Mucosa of rectum (tissue), 2 donors: ENCODE results near the gene SNX6.
"Not testable (repeated sequence)": the region's sequence is repeated elsewhere in the genome, so short reads cannot be mapped to it uniquely, and the experiment has no call there.

Experiments
- H3K27ac ChIP-seq, 2 donors: one replicate each; pipeline ENCODE4 v1.7.0; 2013; ENCODE audit warnings: inconsistent platforms in 2 of 2, low read depth in 2 of 2, low read length in 2 of 2
- H3K27me3 ChIP-seq, 2 donors: one replicate each; pipeline ENCODE4 v1.7.0; 2013; ENCODE audit warnings: low read length in 2 of 2; ENCODE audit not compliant: control insufficient read depth in 2 of 2, insufficient read depth in 2 of 2
- H3K36me3 ChIP-seq, 2 donors: one replicate each; pipeline ENCODE4 v1.7.0; 2013; ENCODE audit warnings: low read length in 2 of 2; ENCODE audit not compliant: control insufficient read depth in 2 of 2, insufficient read depth in 2 of 2
- H3K4me1 ChIP-seq, 2 donors: one replicate each; pipeline ENCODE4 v1.7.0; 2013; ENCODE audit warnings: low read length in 2 of 2, mild to moderate bottlenecking in 1 of 2; ENCODE audit not compliant: control insufficient read depth in 2 of 2, insufficient read depth in 2 of 2
- H3K4me3 ChIP-seq, 2 donors: one replicate each; pipeline ENCODE4 v1.7.0; 2013; ENCODE audit warnings: low read length in 2 of 2
- H3K9ac ChIP-seq, 2 donors: one replicate each; pipeline ENCODE4 v1.7.0; 2013; ENCODE audit warnings: low read length in 2 of 2, low read depth in 1 of 2, mild to moderate bottlenecking in 1 of 2
- H3K9me3 ChIP-seq, 2 donors: one replicate each; pipeline ENCODE4 v1.7.0; 2013; ENCODE audit warnings: low read length in 2 of 2; ENCODE audit not compliant: control insufficient read depth in 2 of 2
- donor health status: healthy.
- donor health status: Normal muscosa, but diverticular disease.

SNX6 gene

GRCh38 chr14:34660796-34661195 is 30.8 kb upstream of the SNX6 start:
- H3K27ac ChIP-seq, result no peak overlapping the region
- no peaks in the 10 kb centered on the region for H3K4me1 ChIP-seq
- no peaks in the 10 kb centered on the region for H3K27me3 ChIP-seq
- no peaks in the 10 kb centered on the region for H3K36me3 ChIP-seq
- no peak overlapping the region for H3K9ac ChIP-seq
- no peak overlapping the region for H3K4me3 ChIP-seq
- H3K9me3 ChIP-seq, result no peaks in the 10 kb centered on the region

DNA sequence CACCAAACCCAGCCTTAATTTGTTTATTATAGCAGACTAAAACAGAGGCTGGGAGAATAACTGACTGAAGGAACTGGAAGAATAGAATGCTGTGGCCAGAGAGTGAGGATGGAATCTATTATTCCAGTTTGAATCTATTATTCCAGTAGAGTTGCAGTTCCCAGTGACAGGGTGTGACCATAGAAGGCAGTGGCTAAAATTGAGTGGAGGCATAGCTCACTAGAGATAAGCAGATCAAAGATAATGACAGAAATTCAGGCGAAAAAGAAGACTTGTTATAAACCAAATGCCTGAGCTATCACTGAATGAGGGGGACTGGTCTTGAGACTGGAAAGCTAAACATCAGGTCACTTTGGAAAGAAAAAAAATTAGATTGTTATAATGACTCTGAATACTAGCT is 26.0 kb upstream of the SNX6 start:
- no peaks in the 10 kb centered on the region for H3K36me3 ChIP-seq
- no peak overlapping the region for H3K9ac ChIP-seq
- no peaks in the 10 kb centered on the region for H3K27me3 ChIP-seq
- no peak overlapping the region for H3K4me3 ChIP-seq
- H3K4me1 ChIP-seq, result no peaks in the 10 kb centered on the region
- H3K9me3 ChIP-seq, result no peaks in the 10 kb centered on the region
- no peak overlapping the region for H3K27ac ChIP-seq

DNA sequence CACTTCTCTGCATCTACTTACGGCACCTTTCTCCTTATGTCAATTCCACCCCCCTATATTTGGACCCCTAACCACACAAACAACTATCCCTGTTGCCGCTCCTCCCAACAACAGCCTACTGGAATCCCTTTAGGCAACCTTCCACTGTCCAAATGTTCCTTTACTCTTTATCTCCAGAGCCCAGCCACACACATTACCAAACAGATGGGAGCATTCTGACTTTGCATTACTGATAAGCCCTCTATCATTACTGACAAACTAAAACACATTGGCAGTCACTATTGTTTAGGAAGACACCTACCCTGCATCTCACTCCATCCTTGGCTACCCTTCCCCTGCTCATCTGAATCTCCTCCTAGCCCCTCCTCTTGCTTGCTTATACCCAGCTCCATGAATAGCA is 23.1 kb upstream of the SNX6 start:
- H3K9me3 ChIP-seq, H3K27me3 ChIP-seq, H3K27ac ChIP-seq, H3K9ac ChIP-seq, H3K36me3 ChIP-seq, H3K4me3 ChIP-seq, H3K4me1 ChIP-seq: not testable (repeated sequence)

GRCh38 chr14:34652348-34652747 is 22.4 kb upstream of the SNX6 start:
- not testable (repeated sequence) for H3K27ac ChIP-seq, H3K4me1 ChIP-seq, H3K36me3 ChIP-seq, H3K4me3 ChIP-seq, H3K9ac ChIP-seq, H3K9me3 ChIP-seq, H3K27me3 ChIP-seq

- H3K4me1 ChIP-seq, result no peaks in the 10 kb centered on the region
- no peak overlapping the region for H3K27ac ChIP-seq
- no peaks in the 10 kb centered on the region for H3K9me3 ChIP-seq
- H3K9ac ChIP-seq, result no peak overlapping the region
- no peaks in the 10 kb centered on the region for H3K36me3 ChIP-seq
- H3K27me3 ChIP-seq, result no peaks in the 10 kb centered on the region
- H3K4me3 ChIP-seq, result no peak overlapping the region
Observed at GRCh38 chr14:34650786-34651584, 21.0 kb upstream of the SNX6 start.

GRCh38 chr14:34650006-34650405 is 20.1 kb upstream of the SNX6 start:
- H3K27ac ChIP-seq, H3K4me1 ChIP-seq: not testable (repeated sequence)

DNA sequence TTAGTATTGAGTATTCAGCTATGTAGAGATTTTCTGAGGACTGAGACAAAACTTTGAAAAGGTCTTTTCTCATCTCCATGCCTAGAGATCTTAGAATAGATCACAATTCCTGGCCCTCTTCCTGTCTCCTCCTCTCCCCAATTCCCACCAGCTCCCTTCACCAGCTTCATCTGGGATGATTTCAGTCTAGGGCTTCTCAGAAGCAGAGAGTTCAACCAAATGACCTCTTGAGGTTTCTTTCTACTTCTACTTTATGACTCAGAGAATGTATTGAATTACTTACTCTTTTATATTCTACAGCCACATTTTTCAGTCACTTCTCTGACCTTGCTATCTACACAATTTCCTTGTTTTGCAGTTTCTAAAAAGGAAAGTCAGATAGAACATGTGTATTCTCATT is 19.4 kb upstream of the SNX6 start:
- H3K9ac ChIP-seq, result no peak overlapping the region
- no peaks in the 10 kb centered on the region for H3K36me3 ChIP-seq
- no peak overlapping the region for H3K27ac ChIP-seq
- H3K27me3 ChIP-seq, result no peaks in the 10 kb centered on the region
- H3K4me3 ChIP-seq, result no peak overlapping the region
- H3K9me3 ChIP-seq, result no peaks in the 10 kb centered on the region
- no peaks in the 10 kb centered on the region for H3K4me1 ChIP-seq

More at GRCh38 chr14:34650006-34650405, 20.1 kb upstream of the SNX6 start:
- not testable (repeated sequence) for H3K27me3 ChIP-seq, H3K4me3 ChIP-seq, H3K9ac ChIP-seq, H3K9me3 ChIP-seq, H3K36me3 ChIP-seq

DNA sequence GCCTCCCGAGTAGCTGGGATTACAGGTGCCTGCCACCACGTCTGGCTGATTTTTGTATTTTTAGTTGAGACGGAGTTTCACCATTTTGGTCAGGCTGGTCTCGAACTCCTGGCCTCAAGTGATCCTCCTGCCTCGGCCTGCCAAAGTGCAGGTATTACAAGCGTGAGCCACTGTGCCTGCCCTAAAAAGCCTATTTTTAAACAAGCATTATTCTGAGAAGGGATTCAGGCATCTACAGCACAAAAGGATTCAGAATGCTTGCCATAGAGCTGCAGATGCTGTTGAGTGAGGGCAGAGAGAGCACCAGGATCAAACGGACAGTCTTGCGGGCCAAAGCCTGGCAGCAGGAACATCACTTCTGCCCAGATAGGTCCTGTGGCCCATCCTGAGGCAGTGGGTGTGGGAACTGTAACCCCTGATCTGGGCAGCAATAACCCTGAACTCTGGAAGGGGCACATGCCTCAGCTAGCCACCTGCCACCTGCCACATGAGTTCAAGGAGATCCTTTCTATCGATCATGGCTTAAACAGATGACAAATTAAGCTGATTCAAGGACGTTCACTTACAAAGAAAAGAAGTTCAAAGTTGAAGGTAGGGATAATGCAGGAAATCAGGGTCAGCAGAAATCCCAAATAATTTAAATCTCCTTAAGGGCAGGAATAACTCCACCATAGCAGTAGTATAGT is 16.8 kb upstream of the SNX6 start:
- H3K27ac ChIP-seq, result no peak overlapping the region
- H3K4me1 ChIP-seq, result no peaks in the 10 kb centered on the region
- no peak overlapping the region for H3K4me3 ChIP-seq
- H3K36me3 ChIP-seq, result no peaks in the 10 kb centered on the region
- H3K9me3 ChIP-seq, result no peaks in the 10 kb centered on the region
- H3K9ac ChIP-seq, result no peak overlapping the region
- H3K27me3 ChIP-seq, result no peaks in the 10 kb centered on the region

DNA sequence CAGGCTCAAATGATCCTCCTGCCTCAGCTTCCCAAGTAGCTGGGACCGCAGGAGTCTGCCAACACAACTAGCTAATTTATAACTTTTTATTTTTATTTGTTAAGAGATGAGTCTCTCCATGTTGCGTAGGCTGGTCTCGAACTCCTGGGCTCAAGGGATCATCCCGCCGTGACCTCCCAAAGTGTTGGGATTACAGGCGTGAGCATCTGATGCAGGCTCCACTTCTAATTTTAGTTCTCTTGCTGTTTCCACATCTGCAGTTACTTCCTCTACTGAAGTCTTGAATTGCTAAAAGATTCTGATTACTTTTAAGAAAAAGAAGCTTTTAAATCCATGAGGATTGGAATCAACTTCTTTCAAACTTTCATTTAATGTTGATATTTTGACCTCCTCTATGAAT is 13.4 kb upstream of the SNX6 start:
- H3K36me3 ChIP-seq, result no peaks in the 10 kb centered on the region
- H3K4me1 ChIP-seq, result no peaks in the 10 kb centered on the region
- no peak overlapping the region for H3K27ac ChIP-seq
- no peak overlapping the region for H3K9ac ChIP-seq
- no peak overlapping the region for H3K4me3 ChIP-seq
- no peaks in the 10 kb centered on the region for H3K27me3 ChIP-seq
- H3K9me3 ChIP-seq, result no peaks in the 10 kb centered on the region

GRCh38 chr14:34642595-34642994 is 12.6 kb upstream of the SNX6 start:
- Histone ChIP-seq H3K9me3 (no peaks in the 10 kb centered on the region), H3K9ac (no peak overlapping the region), H3K36me3 (no peaks in the 10 kb centered on the region), H3K27me3 (no peaks in the 10 kb centered on the region), H3K4me3 (no peak overlapping the region), H3K27ac (no peak overlapping the region), H3K4me1 (no peaks in the 10 kb centered on the region)
